OCI-LY7 (cell line): ENCODE measurements around the gene ZNF532. TPM values are rescaled to one million over a fixed set of nuclear protein-coding genes. Genes with fewer than 3 reads are reported as not detected.

Experiments
- BruUV-seq: library from RNA; stranded (reverse); fragments of 400-500 nt; replicated peaks from 2 replicates; lab custom pipeline; 2021; lab: Mats Ljungman, UMichigan
- CTCF ChIA-PET: fragments of 300-600 bp; sonication (Branson Sonifier 250); formaldehyde crosslinking; loops from one replicate; lab custom pipeline; 2022; ENCODE audit warnings: antibody characterized with exemption; ENCODE audit not compliant: unreplicated experiment; lab: Charles Lee
- POLR2A ChIA-PET: fragments of 300-600 bp; sonication (Branson Sonifier 250); formaldehyde crosslinking; loops from one replicate; lab custom pipeline; 2022; ENCODE audit warnings: antibody characterized with exemption; lab: Charles Lee
- DNase-seq: peaks from one replicate; pipeline ENCODE4 v3.0.0-alpha.2; 2015; ENCODE audit warnings: low spot score
- H2AFZ ChIP-seq: fragments of 200-600 bp; sonication (generic), shearing (Covaris generic); 2 replicates; pipeline ENCODE4 v1.6.1; 2014; ENCODE audit warnings: mild to moderate bottlenecking, antibody characterized with exemption, low read length, moderate library complexity
- H3K27ac ChIP-seq: fragments of 200-600 bp; sonication (generic); 2 replicates; pipeline ENCODE4 v1.5.1; 2014; ENCODE audit warnings: mixed run types, low read depth, mild to moderate bottlenecking, moderate library complexity, low read length, inconsistent platforms; ENCODE audit not compliant: poor library complexity, severe bottlenecking
- H3K36me3 ChIP-seq: fragments of 200-600 bp; sonication (generic); 2 replicates; pipeline ENCODE4 v1.6.1; 2014; ENCODE audit warnings: mild to moderate bottlenecking, antibody characterized with exemption, low read length, moderate library complexity, mixed read lengths; ENCODE audit not compliant: insufficient read depth
- H3K4me1 ChIP-seq: fragments of 200-600 bp; sonication (generic); 2 replicates; pipeline ENCODE4 v1.5.1; 2014; ENCODE audit warnings: mild to moderate bottlenecking, low read length; ENCODE audit not compliant: insufficient read depth, poor library complexity, severe bottlenecking
- H3K4me2 ChIP-seq: fragments of 200-600 bp; sonication (generic); 2 replicates; pipeline ENCODE4 v1.6.1; 2014; ENCODE audit warnings: mild to moderate bottlenecking, low read length
- H3K4me3 ChIP-seq: fragments of 200-600 bp; sonication (generic); 2 replicates; pipeline ENCODE4 v1.5.1; 2014; ENCODE audit warnings: mild to moderate bottlenecking, low read depth, low read length; ENCODE audit not compliant: poor library complexity, severe bottlenecking
- H3K79me2 ChIP-seq: fragments of 200-600 bp; sonication (generic); 2 replicates; pipeline ENCODE4 v1.6.1; 2016; ENCODE audit warnings: low read depth, mild to moderate bottlenecking, low read length, moderate library complexity, mixed read lengths; ENCODE audit not compliant: insufficient read depth
- H3K9me2 ChIP-seq: fragments of 200-600 bp; sonication (generic); 2 replicates; pipeline ENCODE4 v1.6.1; 2016; ENCODE audit warnings: mild to moderate bottlenecking, low read length, mixed read lengths; ENCODE audit not compliant: insufficient read depth
- H3K9me3 ChIP-seq: fragments of 200-600 bp; sonication (generic); 2 replicates; pipeline ENCODE4 v1.6.1; 2014; ENCODE audit warnings: mild to moderate bottlenecking, mixed run types, low read length, mixed read lengths
- H4K20me1 ChIP-seq: fragments of 200-600 bp; sonication (generic); 2 replicates; pipeline ENCODE4 v1.6.1; 2014; ENCODE audit warnings: mild to moderate bottlenecking, antibody characterized with exemption, low read length, moderate library complexity, mixed read lengths; ENCODE audit not compliant: insufficient read depth
- EZH2phosphoT487 ChIP-seq: fragments of 200-600 bp; sonication (generic); IDR thresholded peaks from 2 replicates; pipeline ENCODE4 v1.6.1; 2018; ENCODE audit warnings: low read depth, borderline replicate concordance, mild to moderate bottlenecking, mixed run types, antibody characterized with exemption, low read length, moderate library complexity, mixed read lengths
- intact Hi-C: fragments of 100-400 bp; cut with micrococcal nuclease; formaldehyde crosslinking; loops from one replicate; pipeline ENCODE4 v1.10.0; 2022; ENCODE audit not compliant: unreplicated experiment
- total RNA-seq, 2 experiments: library from RNA; depleted of rRNA in 1 of 2; stranded (reverse); fragments of >200 nt in 1 of 2; shearing (Covaris generic) in 1 of 2; gene quantifications; 2 replicates each; pipeline ENCODE4 v1.2.3, GENCODE V29; 2014 to 2022
- TF ChIP-seq, protein P1 (sequence below): fragments of 200-600 bp; sonication (generic); conservative IDR thresholded peaks from 2 replicates; pipeline ENCODE4 v1.5.1; 2014; ENCODE audit warnings: mild to moderate bottlenecking, antibody characterized with exemption, low read length, moderate library complexity, mixed read lengths

Gene ZNF532
- total RNA-seq, 2 experiments from 2014 or later = 10.4 to 18.7 TPM

DNA sequence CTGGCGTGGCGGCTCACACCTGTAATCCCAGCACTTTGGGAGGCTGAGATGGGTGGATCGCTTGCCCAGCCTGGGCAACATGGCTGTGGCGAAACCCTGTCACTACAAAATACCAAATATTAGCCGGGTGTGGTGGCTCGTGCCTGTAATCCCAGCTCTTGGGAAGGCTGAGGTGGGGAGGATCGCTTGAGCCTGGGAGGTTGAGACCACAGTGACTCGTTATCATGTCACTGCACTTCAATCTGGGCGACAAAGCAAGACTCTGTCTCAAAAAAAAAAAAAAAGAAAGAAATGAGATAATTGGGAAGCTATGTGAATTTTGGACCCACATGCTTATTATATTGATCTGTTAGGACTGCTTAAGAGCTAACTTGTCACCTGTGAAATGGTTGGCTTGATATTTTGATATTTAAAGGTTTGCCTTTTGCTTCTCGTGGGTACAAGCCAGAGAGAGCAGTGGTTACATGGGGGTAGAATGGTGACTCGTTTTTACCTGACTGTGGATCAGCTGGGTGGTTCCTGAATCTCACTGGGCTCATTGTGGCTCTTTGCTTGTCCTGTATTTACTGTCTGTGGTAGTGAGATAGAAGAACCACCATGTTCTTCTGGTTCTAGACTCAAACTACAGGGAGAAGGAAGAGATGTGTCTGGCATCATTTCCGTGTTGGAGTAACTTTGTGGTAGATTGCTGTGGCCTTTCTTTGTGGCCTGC lies 28.9 kb downstream of the ZNF532 start:
- H2AFZ ChIP-seq = no peak overlapping the region
- H3K4me1 ChIP-seq = peaks cover 27% of the 10 kb centered on the region
- no peaks in the 10 kb centered on the region for H3K9me2 ChIP-seq
- no peaks in the 10 kb centered on the region for H4K20me1 ChIP-seq
- H3K36me3 ChIP-seq = peaks cover 6% of the 10 kb centered on the region
- CTCF ChIA-PET = no interaction called here
- no peak overlapping the region for H3K27ac ChIP-seq
- no peak overlapping the region for H3K4me3 ChIP-seq
- H3K4me2 ChIP-seq = no peak overlapping the region
- POLR2A ChIA-PET = interaction anchor here (1.1 kb wide), 1 partner anchor 29 kb away, joined by 4 read pairs; the partner anchor contains the start of gene ZNF532
- H3K79me2 ChIP-seq = peaks cover 20% of the 10 kb centered on the region; the same call in 1 of the 2 replicates
- no peak for DNase-seq
- intact Hi-C loops = loop anchor here (10.0 kb wide), 1 partner anchor 161 kb away; no protein-coding TSS in a partner anchor
- H3K9me3 ChIP-seq = no peaks in the 10 kb centered on the region
- no peak for TF ChIP-seq EZH2phosphoT487
- TF ChIP-seq, protein P1, sequence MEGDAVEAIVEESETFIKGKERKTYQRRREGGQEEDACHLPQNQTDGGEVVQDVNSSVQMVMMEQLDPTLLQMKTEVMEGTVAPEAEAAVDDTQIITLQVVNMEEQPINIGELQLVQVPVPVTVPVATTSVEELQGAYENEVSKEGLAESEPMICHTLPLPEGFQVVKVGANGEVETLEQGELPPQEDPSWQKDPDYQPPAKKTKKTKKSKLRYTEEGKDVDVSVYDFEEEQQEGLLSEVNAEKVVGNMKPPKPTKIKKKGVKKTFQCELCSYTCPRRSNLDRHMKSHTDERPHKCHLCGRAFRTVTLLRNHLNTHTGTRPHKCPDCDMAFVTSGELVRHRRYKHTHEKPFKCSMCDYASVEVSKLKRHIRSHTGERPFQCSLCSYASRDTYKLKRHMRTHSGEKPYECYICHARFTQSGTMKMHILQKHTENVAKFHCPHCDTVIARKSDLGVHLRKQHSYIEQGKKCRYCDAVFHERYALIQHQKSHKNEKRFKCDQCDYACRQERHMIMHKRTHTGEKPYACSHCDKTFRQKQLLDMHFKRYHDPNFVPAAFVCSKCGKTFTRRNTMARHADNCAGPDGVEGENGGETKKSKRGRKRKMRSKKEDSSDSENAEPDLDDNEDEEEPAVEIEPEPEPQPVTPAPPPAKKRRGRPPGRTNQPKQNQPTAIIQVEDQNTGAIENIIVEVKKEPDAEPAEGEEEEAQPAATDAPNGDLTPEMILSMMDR = no peak
- no TSS peak for BruUV-seq

DNA sequence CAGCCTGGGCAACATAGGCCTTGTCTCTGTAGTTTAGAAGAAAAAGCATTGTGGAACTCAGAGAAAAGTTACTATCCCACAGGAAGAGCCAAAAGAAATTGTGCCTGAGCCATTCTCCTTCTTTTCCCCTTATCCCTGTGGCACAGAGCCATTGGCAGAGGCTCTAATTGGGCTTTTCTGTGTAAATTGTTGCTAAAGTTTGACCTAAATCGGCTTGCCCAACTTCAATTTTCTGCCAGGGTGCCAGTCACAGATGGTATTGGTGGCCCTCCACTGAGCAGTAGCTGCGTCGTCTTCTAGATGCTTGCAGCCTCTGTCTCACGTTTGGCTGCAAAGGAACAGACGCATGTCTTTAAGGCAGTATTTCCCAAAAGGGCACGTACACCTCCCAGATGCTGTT lies 30.3 kb downstream of the ZNF532 start:
- CTCF ChIA-PET = no interaction called here
- Histone ChIP-seq H3K9me2 (no peaks in the 10 kb centered on the region), H3K36me3 (peaks cover 9% of the 10 kb centered on the region), H3K4me3 (no peak overlapping the region), H3K4me1 (peaks cover 27% of the 10 kb centered on the region), H3K4me2 (no peak overlapping the region), H3K79me2 (peaks cover 24% of the 10 kb centered on the region; the same call in 1 of the 2 replicates), H3K9me3 (no peaks in the 10 kb centered on the region), H4K20me1 (no peaks in the 10 kb centered on the region), H3K27ac (no peak overlapping the region), H2AFZ (no peak overlapping the region)
- BruUV-seq = no TSS peak
- TF ChIP-seq EZH2phosphoT487 = no peak
- TF ChIP-seq, protein P1 = no peak
- intact Hi-C loops = loop anchor here (5.0 to 10.0 kb wide), 2 partner anchors 113 to 160 kb away; no protein-coding TSS in a partner anchor
- POLR2A ChIA-PET = no interaction called here
- no peak for DNase-seq

DNA sequence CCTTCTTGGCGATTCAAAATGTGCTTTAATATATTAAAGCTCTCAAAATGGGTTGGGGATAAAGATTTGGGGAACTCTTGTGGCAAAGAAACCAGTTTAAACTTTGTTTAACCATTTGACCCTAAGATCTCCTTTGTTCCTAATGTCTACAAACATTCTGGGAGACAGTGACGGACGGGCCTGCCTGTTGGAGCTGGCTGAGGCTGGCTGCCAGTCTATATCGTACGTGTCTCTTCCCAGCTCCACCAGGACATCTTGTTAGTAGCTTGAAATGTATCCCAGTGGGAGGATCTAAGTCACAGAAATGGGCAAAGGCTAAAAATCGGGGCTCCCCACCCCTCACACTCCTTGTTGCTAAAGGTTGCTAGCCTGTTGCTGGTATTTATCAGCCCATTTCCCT lies 30.7 kb downstream of the ZNF532 start:
- ChIA-PET POLR2A (no interaction called here), CTCF (no interaction called here)
- no peak overlapping the region for H3K4me3 ChIP-seq
- no peak for DNase-seq
- intact Hi-C loops = loop anchor here (5.0 to 10.0 kb wide), 2 partner anchors 113 to 159 kb away; no protein-coding TSS in a partner anchor
- H4K20me1 ChIP-seq = no peaks in the 10 kb centered on the region
- BruUV-seq = no TSS peak
- H3K9me2 ChIP-seq = no peaks in the 10 kb centered on the region
- H3K4me2 ChIP-seq = no peak overlapping the region
- peaks cover 31% of the 10 kb centered on the region for H3K4me1 ChIP-seq
- peaks cover 27% of the 10 kb centered on the region; the same call in 1 of the 2 replicates for H3K79me2 ChIP-seq
- TF ChIP-seq, protein P1 = no peak
- no peak for TF ChIP-seq EZH2phosphoT487
- H3K27ac ChIP-seq = peak overlapping the region; percentile 87
- H3K9me3 ChIP-seq = no peaks in the 10 kb centered on the region
- H3K36me3 ChIP-seq = peaks cover 13% of the 10 kb centered on the region
- H2AFZ ChIP-seq = no peak overlapping the region
